Neural crest cell (in vitro differentiated cells): Measurements from ENCODE around the gene NACAD. TPM values are rescaled to one million over a fixed set of nuclear protein-coding genes. Genes with fewer than 3 reads are reported as not detected.

ENCODE experiments used
- DNase-seq: peaks from one replicate; pipeline ENCODE4 v3.0.0; 2021; ENCODE audit warnings: low read depth, mixed read lengths, low spot score
- H3K27ac Mint-ChIP-seq: one replicate; pipeline ENCODE4 v1.8.0; 2021; ENCODE audit warnings: mild to moderate bottlenecking, mixed read lengths; ENCODE audit not compliant: unreplicated experiment
- H3K27me3 Mint-ChIP-seq: 2 replicates; pipeline ENCODE4 v1.8.0; 2021; ENCODE audit warnings: low read depth, mild to moderate bottlenecking, mixed read lengths
- H3K36me3 Mint-ChIP-seq: 2 replicates; pipeline ENCODE4 v1.8.0; 2021; ENCODE audit warnings: low read depth, mild to moderate bottlenecking, mixed read lengths
- H3K4me1 Mint-ChIP-seq: 2 replicates; pipeline ENCODE4 v1.8.0; 2021; ENCODE audit warnings: mixed read lengths
- H3K4me3 Mint-ChIP-seq: one replicate; pipeline ENCODE4 v1.8.0; 2021; ENCODE audit warnings: mild to moderate bottlenecking, mixed read lengths
- H3K9me3 Mint-ChIP-seq: 2 replicates; pipeline ENCODE4 v1.8.0; 2021; ENCODE audit warnings: mixed read lengths
- total RNA-seq: library from RNA; stranded (reverse); gene quantifications from 2 replicates; pipeline ENCODE4 v1.2.1, GENCODE V29; 2021
- TF ChIP-seq, protein P1 (sequence below): fragments of 200-600 bp; sonication (generic); conservative IDR thresholded peaks from 2 replicates; pipeline ENCODE4 v1.5.0; 2021; ENCODE audit warnings: antibody characterized with exemption, mild to moderate bottlenecking

The NACAD gene
- total RNA-seq, 1 donor from 2014 or later = 9.7 TPM

DNA sequence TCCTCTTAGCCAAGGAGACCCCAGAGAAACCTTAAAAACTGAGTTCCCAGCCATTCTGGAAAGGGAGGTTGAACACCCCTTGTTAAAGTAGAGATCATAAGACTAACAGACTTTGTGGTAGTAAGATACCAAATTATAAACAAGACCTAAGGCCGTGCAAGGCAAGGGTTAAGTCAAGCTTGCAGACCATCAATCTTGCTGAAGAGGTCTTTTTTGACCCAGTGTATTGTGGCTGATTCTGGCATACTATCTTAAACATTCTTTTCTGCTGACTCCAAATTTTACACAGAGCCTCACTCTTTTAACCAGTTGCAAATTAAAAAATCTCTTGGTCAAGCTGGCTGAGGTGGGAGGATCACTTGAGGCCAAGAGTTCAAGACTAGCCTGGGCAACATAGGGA, 23.9 kb upstream of the NACAD start:
- Mint-ChIP-seq H3K4me1 (peaks cover 32% of the 10 kb centered on the region), H3K27me3 (peaks cover 41% of the 10 kb centered on the region), H3K36me3 (no peaks in the 10 kb centered on the region), H3K4me3 (peak overlapping the region; percentile 99), H3K9me3 (no peaks in the 10 kb centered on the region), H3K27ac (no peak overlapping the region)
- TF ChIP-seq, protein P1, sequence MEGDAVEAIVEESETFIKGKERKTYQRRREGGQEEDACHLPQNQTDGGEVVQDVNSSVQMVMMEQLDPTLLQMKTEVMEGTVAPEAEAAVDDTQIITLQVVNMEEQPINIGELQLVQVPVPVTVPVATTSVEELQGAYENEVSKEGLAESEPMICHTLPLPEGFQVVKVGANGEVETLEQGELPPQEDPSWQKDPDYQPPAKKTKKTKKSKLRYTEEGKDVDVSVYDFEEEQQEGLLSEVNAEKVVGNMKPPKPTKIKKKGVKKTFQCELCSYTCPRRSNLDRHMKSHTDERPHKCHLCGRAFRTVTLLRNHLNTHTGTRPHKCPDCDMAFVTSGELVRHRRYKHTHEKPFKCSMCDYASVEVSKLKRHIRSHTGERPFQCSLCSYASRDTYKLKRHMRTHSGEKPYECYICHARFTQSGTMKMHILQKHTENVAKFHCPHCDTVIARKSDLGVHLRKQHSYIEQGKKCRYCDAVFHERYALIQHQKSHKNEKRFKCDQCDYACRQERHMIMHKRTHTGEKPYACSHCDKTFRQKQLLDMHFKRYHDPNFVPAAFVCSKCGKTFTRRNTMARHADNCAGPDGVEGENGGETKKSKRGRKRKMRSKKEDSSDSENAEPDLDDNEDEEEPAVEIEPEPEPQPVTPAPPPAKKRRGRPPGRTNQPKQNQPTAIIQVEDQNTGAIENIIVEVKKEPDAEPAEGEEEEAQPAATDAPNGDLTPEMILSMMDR = no peak
- DNase-seq = no peak

DNA sequence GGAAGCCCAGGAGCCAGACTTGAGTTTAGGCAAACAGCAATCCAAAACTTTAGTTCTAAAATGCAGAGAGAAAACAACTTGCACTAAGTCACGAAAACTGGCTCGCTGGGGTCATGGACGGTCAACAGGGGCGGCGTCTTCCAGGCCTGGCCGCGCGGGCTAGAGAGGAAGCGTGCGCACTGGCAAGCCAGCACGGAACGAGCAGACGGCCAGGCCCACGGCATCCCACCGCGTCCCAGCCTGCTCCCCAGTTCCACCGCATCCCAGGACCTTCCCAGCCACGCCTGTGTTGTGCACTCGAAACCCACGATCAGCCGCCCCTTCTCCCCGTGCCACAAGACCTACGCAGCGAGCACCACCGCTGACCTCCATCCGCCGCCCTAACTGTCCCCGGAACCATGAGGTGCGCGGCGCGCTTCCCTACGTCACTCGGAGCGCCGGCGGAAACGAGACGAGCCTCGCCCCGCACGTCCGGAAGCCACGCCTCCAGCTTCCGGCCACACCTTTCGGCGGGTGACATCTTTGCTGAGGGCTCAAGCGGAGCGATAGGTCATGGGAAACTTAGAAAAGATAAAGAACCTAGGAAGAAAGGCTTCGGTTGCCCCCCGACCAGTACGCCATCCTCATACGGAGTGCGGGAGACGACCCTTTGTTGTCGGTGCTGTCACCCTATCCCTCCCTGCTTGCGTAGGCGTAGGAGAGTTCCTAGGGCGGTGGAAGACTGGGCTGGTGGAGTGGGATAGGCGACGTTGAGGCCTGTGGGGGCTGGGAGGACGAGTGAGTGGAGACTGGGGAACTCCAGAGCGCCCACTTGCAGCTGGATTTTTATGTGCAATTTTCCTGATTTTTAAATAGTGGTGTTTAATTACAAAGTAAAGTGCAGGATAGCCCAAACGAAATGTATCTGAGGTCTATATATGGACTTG, 22.8 kb upstream of the NACAD start, which contains the start of gene TBRG4:
TSS of gene TBRG4 (minus strand) at position 400 of the 926 bp plus-strand sequence. CDS start 2,460 bp downstream, outside the sequence.
- DNase-seq = peak; percentile 87
- peak within 1 kb of the TSS; percentile 99 for H3K4me3 Mint-ChIP-seq
- peaks cover 34% of the 10 kb centered on the region for H3K4me1 Mint-ChIP-seq
- TF ChIP-seq, protein P1 = peak; percentile 53
- peak within 1 kb of the TSS; percentile 99 for H3K27ac Mint-ChIP-seq
- H3K36me3 Mint-ChIP-seq = no peaks in the 10 kb centered on the region
- H3K27me3 Mint-ChIP-seq = peaks cover 35% of the 10 kb centered on the region
- no peaks in the 10 kb centered on the region for H3K9me3 Mint-ChIP-seq

DNA sequence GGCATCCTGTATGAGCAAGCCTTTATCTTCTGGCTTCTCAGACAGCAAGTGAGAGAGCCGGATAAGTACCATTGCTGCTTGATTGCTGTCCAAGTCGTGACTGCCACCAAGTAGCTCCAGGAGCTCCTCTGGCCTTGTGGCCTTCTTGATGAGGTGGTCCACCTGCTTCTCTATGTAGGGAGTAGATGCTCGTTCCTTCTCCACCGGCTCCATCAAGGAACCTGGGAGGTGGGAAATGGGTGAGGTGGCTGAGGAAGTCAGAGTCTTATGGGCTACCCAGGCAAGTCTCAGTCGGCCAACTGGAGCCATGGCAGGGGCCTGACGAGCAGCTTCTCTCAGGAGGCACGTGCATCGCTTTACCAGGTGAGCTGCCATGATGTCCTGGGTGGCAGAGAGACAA, 20.1 kb upstream of the NACAD start:
- TF ChIP-seq, protein P1 = no peak
- Mint-ChIP-seq H3K36me3 (no peaks in the 10 kb centered on the region), H3K4me1 (peaks cover 34% of the 10 kb centered on the region), H3K9me3 (no peaks in the 10 kb centered on the region), H3K27ac (no peak overlapping the region), H3K27me3 (peaks cover 8% of the 10 kb centered on the region), H3K4me3 (peak overlapping the region; percentile 81)
- DNase-seq = no peak

GRCh38 chr7:45107356-45107755, 18.6 kb upstream of the NACAD start:
- Mint-ChIP-seq H3K4me3 (peak overlapping the region; percentile 68), H3K27ac (no peak overlapping the region), H3K36me3 (no peaks in the 10 kb centered on the region), H3K4me1 (peaks cover 28% of the 10 kb centered on the region), H3K9me3 (no peaks in the 10 kb centered on the region), H3K27me3 (no peaks in the 10 kb centered on the region)
- no peak for DNase-seq
- TF ChIP-seq, protein P1 = no peak

- no peaks in the 10 kb centered on the region for H3K9me3 Mint-ChIP-seq
- H3K4me1 Mint-ChIP-seq = peaks cover 25% of the 10 kb centered on the region
- TF ChIP-seq, protein P1 = no peak
- no peaks in the 10 kb centered on the region for H3K36me3 Mint-ChIP-seq
- no peak for DNase-seq
- no peak overlapping the region for H3K27ac Mint-ChIP-seq
- no peaks in the 10 kb centered on the region for H3K27me3 Mint-ChIP-seq
- no peak overlapping the region for H3K4me3 Mint-ChIP-seq
Measured at GRCh38 chr7:45106820-45107219, 18.1 kb upstream of the NACAD start.
